Glomerular visceral epithelial cell (primary cell): ENCODE measurements around the gene EPHA6.
"Not testable (repeated sequence)": the region's sequence is repeated elsewhere in the genome, so short reads cannot be mapped to it uniquely, and the experiment has no call there.

Source experiments
- DNase-seq: peaks from one replicate; pipeline ENCODE4 v3.0.0-alpha.2; 2016; ENCODE audit errors: extremely low spot score

Gene EPHA6

GRCh38 chr3:97010881-97011657, 196.7 kb downstream of the EPHA6 start:
- DNase-seq, result no peak

DNA sequence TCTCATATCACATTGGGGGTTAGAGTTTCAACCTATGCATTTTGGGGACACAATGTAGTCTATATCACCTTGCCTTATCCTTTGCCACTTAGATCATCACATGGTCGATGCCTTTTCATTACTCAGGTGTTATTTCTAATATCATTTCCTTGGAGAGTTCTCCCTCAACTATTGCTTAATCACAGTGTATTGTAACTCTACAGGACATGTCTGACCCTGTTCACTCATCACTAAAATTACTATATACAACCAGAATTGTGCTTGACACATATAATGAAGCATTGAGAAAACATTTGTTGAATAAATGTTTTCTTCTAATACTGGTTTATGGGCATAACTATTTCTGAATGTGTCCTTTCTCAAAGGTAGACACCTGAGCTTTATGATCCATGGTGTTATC, 207.4 kb downstream of the EPHA6 start:
- DNase-seq, result no peak

DNA sequence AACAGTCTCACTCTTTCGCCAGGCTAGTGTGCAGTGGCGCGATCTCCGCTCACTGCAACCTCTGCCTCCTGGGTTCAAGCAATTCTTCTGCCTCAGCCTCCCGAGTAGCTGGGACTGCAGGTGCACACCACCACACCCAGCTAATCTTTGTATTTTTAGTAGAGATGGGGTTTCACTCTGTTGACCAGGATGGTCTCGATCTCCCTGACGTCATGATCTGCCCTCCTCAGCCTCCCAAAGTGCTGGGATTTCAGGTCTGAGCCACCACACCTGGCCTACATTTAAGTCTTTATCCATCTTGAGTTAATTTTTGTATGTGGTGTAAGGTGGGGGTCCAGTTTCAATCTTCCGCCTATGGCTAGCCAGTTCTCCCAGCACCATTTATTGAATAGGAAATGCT, 211.2 kb downstream of the EPHA6 start:
- not testable (repeated sequence) for DNase-seq

GRCh38 chr3:97029972-97030371, 215.6 kb downstream of the EPHA6 start:
- DNase-seq, result no peak

DNA sequence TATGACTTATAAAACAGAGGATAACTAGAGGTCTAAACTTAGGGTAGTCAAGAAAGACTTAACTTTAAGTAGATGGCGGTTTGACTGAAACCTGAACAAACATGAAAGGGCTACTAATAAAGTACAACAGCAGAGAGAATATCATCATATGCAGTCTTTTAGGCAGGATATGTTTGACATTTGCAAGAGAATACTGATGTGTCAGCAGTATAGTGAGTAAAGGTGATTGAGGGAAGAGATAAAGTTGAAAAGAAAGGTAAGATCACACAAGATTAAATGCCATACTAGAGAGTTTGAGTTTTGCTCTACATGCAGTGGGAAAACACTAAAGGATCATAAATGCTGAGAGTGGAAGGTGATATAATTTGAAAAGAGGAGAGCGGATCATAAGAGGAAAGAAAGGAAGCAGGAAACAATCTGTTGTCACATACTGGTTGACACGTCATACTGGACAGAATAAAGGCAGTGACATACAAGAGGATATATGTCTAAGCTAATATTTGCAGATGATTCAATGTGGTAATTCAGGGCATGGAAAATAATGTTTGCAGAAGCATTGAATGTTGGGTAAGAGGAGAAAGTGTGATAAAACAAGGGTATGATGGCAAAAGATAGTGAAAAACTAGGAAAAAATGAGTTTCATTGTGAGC, 223.0 kb downstream of the EPHA6 start:
- DNase-seq, result no peak

GRCh38 chr3:97043411-97043810, 229.0 kb downstream of the EPHA6 start:
- no peak for DNase-seq

DNA sequence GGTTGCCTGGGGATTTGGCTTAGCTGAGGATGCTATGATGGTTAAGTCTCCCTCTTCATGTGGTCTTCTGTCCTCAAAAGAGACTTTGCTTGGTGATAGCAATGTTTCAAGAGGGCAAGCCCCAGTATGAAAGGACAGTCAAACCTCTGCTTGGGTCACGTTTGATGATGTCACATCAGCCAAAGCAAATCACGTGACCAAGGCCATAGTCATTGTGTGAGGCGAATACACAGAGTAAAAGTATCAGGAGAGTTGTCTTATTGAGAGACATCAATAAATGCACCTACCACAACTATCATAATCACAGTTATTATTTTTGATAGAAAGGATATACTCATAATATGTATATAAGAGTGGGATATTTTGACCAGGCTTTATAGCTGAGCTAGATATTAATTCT, 243.0 kb downstream of the EPHA6 start:
- no peak for DNase-seq

DNA sequence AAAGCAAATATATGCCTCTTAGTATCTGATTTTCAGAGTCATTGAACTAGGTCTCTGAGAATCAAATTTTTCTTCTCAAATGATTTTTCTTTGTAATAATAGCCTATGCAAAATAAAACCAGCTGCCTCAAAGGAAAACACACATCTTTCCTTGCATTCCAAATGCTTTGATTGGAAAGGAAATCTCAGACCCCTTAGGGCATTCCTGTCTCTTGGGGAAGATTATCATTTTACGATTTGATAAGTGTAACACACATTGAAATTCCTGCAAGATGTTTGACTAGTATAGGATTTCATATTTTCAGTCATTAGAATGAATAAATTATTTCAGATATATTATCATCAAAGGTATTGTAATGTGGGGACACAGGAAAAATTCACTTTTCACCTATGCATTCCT, 244.8 kb downstream of the EPHA6 start:
- no peak for DNase-seq

DNA sequence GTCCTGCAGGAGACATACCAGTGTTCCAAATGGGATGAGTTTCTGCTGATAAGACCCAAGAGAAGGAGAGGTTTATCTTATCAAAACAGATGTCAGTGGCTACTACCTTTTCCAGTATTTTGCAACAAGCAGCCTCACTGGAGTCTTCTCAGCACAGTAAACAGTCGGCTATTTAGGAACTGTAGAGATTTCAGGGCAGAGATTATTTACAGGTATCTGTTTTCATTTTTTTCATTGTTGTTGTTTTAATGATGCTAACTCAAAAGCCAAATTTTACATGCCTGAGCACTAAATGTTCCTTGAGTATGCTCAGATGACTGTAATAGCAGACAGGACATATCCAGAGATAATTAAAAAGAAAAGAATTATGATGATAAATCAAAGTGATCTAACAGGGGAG, 252.1 kb downstream of the EPHA6 start:
- DNase-seq, result no peak

GRCh38 chr3:97070302-97070701, 255.9 kb downstream of the EPHA6 start:
- no peak for DNase-seq

GRCh38 chr3:97074546-97074945, 260.2 kb downstream of the EPHA6 start:
- DNase-seq, result no peak

DNA sequence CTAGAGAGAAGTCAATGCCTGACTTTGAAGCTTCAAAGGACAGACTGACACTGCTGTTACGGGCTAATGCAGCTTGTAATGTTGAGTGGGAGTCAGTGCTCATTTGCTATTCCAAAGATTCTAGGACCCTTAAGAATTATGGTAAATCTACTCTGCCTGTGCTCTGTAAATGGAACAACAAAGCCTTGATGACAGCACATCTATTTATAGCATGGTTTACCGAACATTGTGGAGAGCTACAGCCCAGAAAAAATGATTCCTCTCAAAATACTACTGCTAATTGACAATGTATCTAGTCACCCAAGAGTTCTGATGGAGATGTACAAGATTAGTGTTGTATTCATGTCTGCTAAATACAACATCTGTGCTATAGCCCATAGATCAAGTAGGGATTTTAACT, 262.3 kb downstream of the EPHA6 start:
- no peak for DNase-seq

DNA sequence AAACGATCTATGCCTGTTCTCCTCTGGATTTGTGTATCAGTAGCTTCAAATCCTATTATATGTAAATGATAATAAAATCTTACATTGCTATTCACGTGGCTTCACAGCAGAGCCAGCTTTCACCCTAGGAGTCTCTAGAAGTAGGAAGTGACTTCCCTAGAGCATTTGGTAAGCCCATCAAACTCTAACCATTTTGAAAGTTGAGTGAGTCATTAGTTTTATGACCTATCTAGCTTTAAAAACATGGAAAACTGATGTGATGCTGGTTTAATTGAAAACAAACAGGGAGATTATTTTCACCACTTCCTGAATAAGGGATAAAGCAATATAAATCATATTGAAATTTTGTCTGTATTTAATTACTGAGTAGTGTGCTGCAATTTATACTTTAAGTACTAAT, 275.2 kb downstream of the EPHA6 start:
- no peak for DNase-seq

GRCh38 chr3:97102641-97103040, 288.2 kb downstream of the EPHA6 start:
- peak; percentile 11 for DNase-seq

GRCh38 chr3:97105989-97106651, 291.7 kb downstream of the EPHA6 start:
- DNase-seq, result no peak

DNA sequence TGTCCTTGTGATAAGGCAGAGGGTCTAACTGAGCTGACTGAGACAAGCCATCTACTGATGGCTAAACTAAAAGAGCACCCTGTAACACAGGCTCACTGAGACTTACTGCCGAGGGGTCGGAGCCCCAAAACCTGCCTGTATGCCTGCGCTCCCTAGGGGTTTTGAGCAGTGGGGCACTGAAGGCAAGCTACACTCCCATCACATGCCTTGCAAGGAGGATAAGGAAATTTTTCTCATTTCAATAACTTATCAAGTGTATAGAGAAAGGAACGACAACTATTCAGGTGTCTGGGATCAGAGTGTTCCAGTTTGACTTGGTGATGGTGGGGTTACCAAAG, 292.2 kb downstream of the EPHA6 start:
- no peak for DNase-seq

- DNase-seq, result no peak
These were observed 293.7 kb downstream of the EPHA6 start for GRCh38 chr3:97108136-97108535.

DNA sequence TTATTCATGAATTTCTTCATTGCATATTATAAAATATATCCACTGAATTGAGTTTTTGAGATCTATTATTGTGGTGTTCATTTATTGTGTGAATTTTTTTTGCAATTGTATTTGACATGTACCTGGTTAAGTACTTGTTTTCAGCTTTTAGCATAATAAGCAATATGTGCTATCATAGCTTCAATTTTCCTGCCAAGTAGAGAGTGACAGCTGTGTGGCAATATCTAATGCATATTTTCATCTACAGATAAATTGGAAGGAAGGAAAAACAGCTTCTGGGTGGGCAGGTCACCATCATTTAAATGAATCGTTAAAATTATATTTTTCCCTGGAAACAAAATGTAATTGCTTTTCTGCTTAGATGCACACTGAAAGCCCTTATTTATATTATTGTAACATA, 296.9 kb downstream of the EPHA6 start:
- DNase-seq, result no peak

DNA sequence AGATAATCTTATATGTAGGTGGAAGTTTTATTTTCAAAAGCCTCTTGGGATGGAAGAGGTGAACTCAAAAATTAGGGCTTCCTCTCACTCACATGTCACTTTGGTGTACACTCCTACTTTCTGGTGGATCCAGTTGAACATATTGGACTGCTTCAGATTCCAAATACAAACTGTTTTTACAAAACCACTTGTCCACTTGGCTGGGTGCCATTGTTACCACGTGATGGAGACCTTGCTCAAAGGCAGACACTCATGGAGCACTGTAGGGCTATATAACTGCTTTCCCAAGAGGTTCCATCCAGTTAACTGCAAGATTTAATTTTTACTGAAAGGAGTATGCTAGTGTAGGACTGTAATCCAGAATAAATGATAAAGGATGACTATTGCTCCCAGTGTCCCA, 307.0 kb downstream of the EPHA6 start:
- DNase-seq, result no peak

DNA sequence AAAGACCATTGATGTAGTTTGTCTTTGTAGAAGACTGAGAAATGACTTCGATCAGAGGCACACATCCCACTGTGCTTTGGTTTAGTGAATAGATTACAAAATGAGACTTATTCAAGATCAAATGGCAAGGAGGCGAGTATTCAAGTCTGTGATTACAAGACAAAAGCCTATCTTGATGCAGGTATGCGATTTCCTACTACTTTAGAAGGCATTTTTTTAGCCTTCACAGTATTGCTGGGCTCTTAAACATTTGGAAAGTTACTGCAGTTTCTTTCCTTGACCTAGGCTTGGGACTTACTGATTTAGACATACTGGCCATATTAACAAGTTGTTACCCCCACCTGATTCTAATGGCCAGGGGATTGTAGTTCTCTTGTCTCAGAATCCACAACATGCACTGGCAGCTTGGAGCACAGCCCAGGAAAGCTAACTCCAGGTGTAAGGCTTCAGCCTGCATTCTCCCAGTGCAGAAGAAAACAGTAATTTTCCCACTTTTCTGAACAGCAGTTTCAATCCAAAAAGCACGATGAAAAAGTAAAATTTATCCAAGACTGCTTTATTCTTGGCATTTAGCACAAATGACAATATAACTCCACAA, 311.6 kb downstream of the EPHA6 start:
- DNase-seq, result no peak

- no peak for DNase-seq
These were observed 317.1 kb downstream of the EPHA6 start for GRCh38 chr3:97131476-97131875.

- DNase-seq, result no peak
These were observed 324.6 kb downstream of the EPHA6 start for GRCh38 chr3:97138914-97139541.
